Kidney (tissue), 14 donors: ENCODE data around the gene ANGEL2. TPM values are rescaled to one million over a fixed set of nuclear protein-coding genes. Genes with fewer than 3 reads are reported as not detected.

Experiments
- DNase-seq, 5 donors: peaks; one replicate each; pipeline ENCODE4 v3.0.0-alpha.2; 2013 to 2020
- FAIRE-seq: peaks from 2 replicates; lab custom pipeline; 2012; peaks lifted over from hg19 to GRCh38; lab: Jason Lieb, UNC
- H3K27ac ChIP-seq, 2 donors: one replicate each; pipeline ENCODE4 v1.7.0; 2013; ENCODE audit warnings: low read depth in 2 of 2, low read length in 2 of 2, inconsistent platforms in 1 of 2
- H3K27me3 ChIP-seq: one replicate; pipeline ENCODE4 v1.7.1; 2013; ENCODE audit warnings: low read length, inconsistent platforms; ENCODE audit not compliant: control insufficient read depth, insufficient read depth
- H3K36me3 ChIP-seq, 3 donors: one replicate each; pipeline versions ENCODE4 v1.7.0 to v1.7.1; 2013; ENCODE audit warnings: low read length in 3 of 3, control low read depth in 1 of 3, inconsistent platforms in 1 of 3; ENCODE audit not compliant: insufficient read depth in 3 of 3, control insufficient read depth in 2 of 3
- H3K4me1 ChIP-seq, 3 donors: one replicate each; pipeline versions ENCODE4 v1.7.0 to v1.7.1; 2013; ENCODE audit warnings: low read length in 3 of 3, inconsistent platforms in 1 of 3, low read depth in 1 of 3; ENCODE audit not compliant: control insufficient read depth in 2 of 3, insufficient read depth in 2 of 3
- H3K4me3 ChIP-seq, 3 donors: one replicate each; pipeline versions ENCODE4 v1.7.0 to v1.8.1; 2013; ENCODE audit warnings: low read length in 3 of 3, control low read depth in 1 of 3, inconsistent platforms in 1 of 3
- H3K9ac ChIP-seq, 3 donors: one replicate each; pipeline versions ENCODE4 v1.7.0 to v1.7.1; 2013; ENCODE audit warnings: low read length in 3 of 3, control low read depth in 1 of 3, inconsistent platforms in 1 of 3
- H3K9me3 ChIP-seq, 3 donors: one replicate each; pipeline versions ENCODE4 v1.7.0 to v1.7.1; 2013; ENCODE audit warnings: low read length in 3 of 3, control low read depth in 1 of 3, inconsistent platforms in 1 of 3; ENCODE audit not compliant: control insufficient read depth in 2 of 3, insufficient read depth in 1 of 3
- intact Hi-C: fragments of 100-400 bp; cut with DNase I; formaldehyde crosslinking; loops from one replicate; pipeline ENCODE4 v1.11.1; 2022
- polyA plus RNA-seq: library from polyadenylated mRNA; stranded (reverse); fragments of 350-450 nt; fragmentation: Illumina TruSeq; extraction: RNeasy Lipid Tissue Mini Kit (QIAGEN cat#74804); gene quantifications from one replicate; pipeline ENCODE4 v1.2.3, GENCODE V29; 2014; ENCODE audit warnings: low read depth, low replicate concordance; ENCODE audit not compliant: insufficient read depth
- total RNA-seq: library from RNA; stranded (reverse); fragmentation: NEBNext Ultra II Directional; extraction: Animal tissue kit (Norgen Biotek cat#: 25700); gene quantifications from one replicate; pipeline ENCODE4 v1.2.1, GENCODE V29; 2021
- TF ChIP-seq, protein P1 (sequence below): IDR thresholded peaks from 3 replicates; pipeline ENCODE4 v1.5.1; 2012; ENCODE audit warnings: mild to moderate bottlenecking, moderate library complexity, borderline replicate concordance; ENCODE audit not compliant: insufficient read depth; ENCODE audit errors: extremely low read depth
- donor health status: control.
- donor health status: control.
- donor health status: control.
- donor health status: control.
- donor health status: control.
- donor health status: DM: yes; HTN: yes; CAD: no.
- donor health status: Normal renal cell carcinoma (clear cell type).

ANGEL2 gene
- total and polyA plus RNA-seq, 2 donors from 2014 or later = 11.0 to 38.6 TPM

- H3K4me1 ChIP-seq = no peaks in the 10 kb centered on the region
- no peak overlapping the region for H3K9ac ChIP-seq
- no peak overlapping the region for H3K27ac ChIP-seq
- no peak for FAIRE-seq
- H3K4me3 ChIP-seq = no peak overlapping the region
- intact Hi-C loops = no loop called here
- DNase-seq = no peak
- TF ChIP-seq, protein P1, sequence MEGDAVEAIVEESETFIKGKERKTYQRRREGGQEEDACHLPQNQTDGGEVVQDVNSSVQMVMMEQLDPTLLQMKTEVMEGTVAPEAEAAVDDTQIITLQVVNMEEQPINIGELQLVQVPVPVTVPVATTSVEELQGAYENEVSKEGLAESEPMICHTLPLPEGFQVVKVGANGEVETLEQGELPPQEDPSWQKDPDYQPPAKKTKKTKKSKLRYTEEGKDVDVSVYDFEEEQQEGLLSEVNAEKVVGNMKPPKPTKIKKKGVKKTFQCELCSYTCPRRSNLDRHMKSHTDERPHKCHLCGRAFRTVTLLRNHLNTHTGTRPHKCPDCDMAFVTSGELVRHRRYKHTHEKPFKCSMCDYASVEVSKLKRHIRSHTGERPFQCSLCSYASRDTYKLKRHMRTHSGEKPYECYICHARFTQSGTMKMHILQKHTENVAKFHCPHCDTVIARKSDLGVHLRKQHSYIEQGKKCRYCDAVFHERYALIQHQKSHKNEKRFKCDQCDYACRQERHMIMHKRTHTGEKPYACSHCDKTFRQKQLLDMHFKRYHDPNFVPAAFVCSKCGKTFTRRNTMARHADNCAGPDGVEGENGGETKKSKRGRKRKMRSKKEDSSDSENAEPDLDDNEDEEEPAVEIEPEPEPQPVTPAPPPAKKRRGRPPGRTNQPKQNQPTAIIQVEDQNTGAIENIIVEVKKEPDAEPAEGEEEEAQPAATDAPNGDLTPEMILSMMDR = no peak
- H3K9me3 ChIP-seq = no peaks in the 10 kb centered on the region
- no peaks in the 10 kb centered on the region for H3K27me3 ChIP-seq
- peaks cover 0 to 4% (median 0%) of the 10 kb centered on the region in 3 donors for H3K36me3 ChIP-seq
Measured at GRCh38 chr1:212975111-212975918, 40.4 kb downstream of the ANGEL2 start.

- no peak overlapping the region for H3K27ac ChIP-seq
- no peak for FAIRE-seq
- TF ChIP-seq, protein P1 = no peak
- no peak overlapping the region for H3K4me3 ChIP-seq
- peaks cover 0 to 4% (median 0%) of the 10 kb centered on the region in 3 donors for H3K36me3 ChIP-seq
- no peak overlapping the region for H3K9ac ChIP-seq
- no peaks in the 10 kb centered on the region for H3K4me1 ChIP-seq
- H3K9me3 ChIP-seq = no peaks in the 10 kb centered on the region
- DNase-seq = peak in 1 of 5 donors; percentile 3
- H3K27me3 ChIP-seq = no peaks in the 10 kb centered on the region
- intact Hi-C loops = no loop called here
Measured at GRCh38 chr1:212974711-212975110, 41.0 kb downstream of the ANGEL2 start.

GRCh38 chr1:212973899-212974298 lies 41.8 kb downstream of the ANGEL2 start:
- FAIRE-seq = no peak
- H3K36me3 ChIP-seq = peaks cover 0 to 4% (median 0%) of the 10 kb centered on the region in 3 donors
- intact Hi-C loops = no loop called here
- peak in 1 of 5 donors; percentile 10 for DNase-seq
- no peaks in the 10 kb centered on the region for H3K4me1 ChIP-seq
- H3K9ac ChIP-seq = no peak overlapping the region
- H3K27me3 ChIP-seq = no peaks in the 10 kb centered on the region
- no peak overlapping the region for H3K27ac ChIP-seq
- TF ChIP-seq, protein P1 = no peak
- H3K4me3 ChIP-seq = no peak overlapping the region
- H3K9me3 ChIP-seq = no peaks in the 10 kb centered on the region
